ENCODE results near the gene VWA5A. TPM values are rescaled to one million over a fixed set of nuclear protein-coding genes. Genes with fewer than 3 reads are reported as not detected.

The VWA5A gene
- total RNA-seq (2014; rRNA removed; shearing (Covaris generic)), result 0.38 and 0.44 TPM in 2 replicates
- 1.8 and 2.1 TPM in 2 replicates for total RNA-seq (2022)
- percentile 19 among the genes with signal in this experiment for Bru-seq, nascent RNA
- percentile 17 among the genes with signal in this experiment for BruChase-seq, experiment 1, labeled RNA remaining after a 6-hour chase
- percentile 19 among the genes with signal in this experiment for BruChase-seq, experiment 2, labeled RNA remaining after a 2-hour chase
- long read RNA-seq, partial matches to known transcripts, result 0 of 5 reads
- long read RNA-seq, other reads (novel, unspliced or antisense), result 0 of 5 reads

DNA sequence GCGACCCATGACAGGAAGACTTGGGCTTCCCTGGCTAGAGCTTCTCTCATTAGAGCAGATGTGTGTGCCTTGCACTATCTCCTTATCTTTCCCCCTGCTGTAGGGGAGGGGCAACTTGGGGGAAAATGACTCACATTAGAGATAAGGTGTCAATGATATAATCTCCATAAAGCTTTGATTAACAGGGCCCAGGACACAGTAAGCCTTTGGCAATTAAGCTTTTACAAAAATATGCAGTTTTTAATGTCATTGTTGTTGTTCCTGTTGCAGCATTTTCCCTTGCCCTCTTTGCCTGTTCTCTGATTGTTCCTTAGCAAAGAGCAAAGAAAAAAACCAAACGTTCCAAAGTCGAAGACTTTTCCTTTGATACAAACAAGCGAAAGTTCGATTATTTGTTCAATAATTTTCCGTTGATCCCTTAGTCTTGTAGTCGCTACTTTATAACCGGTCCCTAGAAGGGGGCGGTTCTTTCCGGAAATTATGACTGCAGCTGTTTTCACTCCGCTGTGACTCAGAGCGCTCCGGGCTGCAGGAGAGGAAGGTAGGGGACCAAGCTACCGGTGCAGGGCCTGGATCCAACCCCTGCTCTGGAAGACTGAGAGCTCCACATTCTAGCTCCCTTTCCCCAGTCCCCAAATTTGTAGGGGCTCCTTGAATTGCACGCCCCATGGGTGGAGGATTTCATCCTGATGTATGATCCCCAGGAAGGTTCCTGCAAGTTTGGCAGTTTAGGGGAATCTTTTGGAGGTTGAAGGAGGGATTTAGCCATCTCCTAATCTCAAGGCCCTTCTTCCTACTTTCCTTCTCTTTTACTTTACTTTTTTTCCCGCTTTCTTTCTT is at the start of gene VWA5A:
VWA5A (plus strand) TSS at position 509 of the 840 bp plus-strand sequence. CDS start 2,062 bp downstream, outside the sequence.
- no peak within 1 kb of the TSS for H3K27ac ChIP-seq (ENCODE audit: low read depth, low read length, poor library complexity, severe bottlenecking)
- CTCF ChIA-PET (ENCODE audit: unreplicated experiment), result no interaction called here
- peak within 1 kb of the TSS; percentile 65 for H3K4me2 ChIP-seq (ENCODE audit: low read length)
- POLR2A ChIA-PET, result no interaction called here
- H2AFZ ChIP-seq (ENCODE audit: low read length), result peak within 1 kb of the TSS; percentile 68; the same call in 1 of the 2 replicates
- no peaks in the 10 kb centered on the region for H3K36me3 ChIP-seq (ENCODE audit: insufficient read depth, low read length)
- BruUV-seq (replicated peaks), result no TSS peak
- H3K9me3 ChIP-seq (ENCODE audit: low read length), result no peaks in the 10 kb centered on the region
- no peak for TF ChIP-seq EZH2phosphoT487 (IDR thresholded peaks at IDR 0.05; ENCODE audit: borderline replicate concordance, low read depth, low read length)
- TF ChIP-seq, protein P1, sequence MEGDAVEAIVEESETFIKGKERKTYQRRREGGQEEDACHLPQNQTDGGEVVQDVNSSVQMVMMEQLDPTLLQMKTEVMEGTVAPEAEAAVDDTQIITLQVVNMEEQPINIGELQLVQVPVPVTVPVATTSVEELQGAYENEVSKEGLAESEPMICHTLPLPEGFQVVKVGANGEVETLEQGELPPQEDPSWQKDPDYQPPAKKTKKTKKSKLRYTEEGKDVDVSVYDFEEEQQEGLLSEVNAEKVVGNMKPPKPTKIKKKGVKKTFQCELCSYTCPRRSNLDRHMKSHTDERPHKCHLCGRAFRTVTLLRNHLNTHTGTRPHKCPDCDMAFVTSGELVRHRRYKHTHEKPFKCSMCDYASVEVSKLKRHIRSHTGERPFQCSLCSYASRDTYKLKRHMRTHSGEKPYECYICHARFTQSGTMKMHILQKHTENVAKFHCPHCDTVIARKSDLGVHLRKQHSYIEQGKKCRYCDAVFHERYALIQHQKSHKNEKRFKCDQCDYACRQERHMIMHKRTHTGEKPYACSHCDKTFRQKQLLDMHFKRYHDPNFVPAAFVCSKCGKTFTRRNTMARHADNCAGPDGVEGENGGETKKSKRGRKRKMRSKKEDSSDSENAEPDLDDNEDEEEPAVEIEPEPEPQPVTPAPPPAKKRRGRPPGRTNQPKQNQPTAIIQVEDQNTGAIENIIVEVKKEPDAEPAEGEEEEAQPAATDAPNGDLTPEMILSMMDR (conservative IDR thresholded peaks at IDR 0.05; ENCODE audit: low read length), result no peak
- H4K20me1 ChIP-seq (ENCODE audit: insufficient read depth, low read length), result no peaks in the 10 kb centered on the region
- H3K79me2 ChIP-seq (ENCODE audit: insufficient read depth, low read depth, low read length), result no peaks in the 10 kb centered on the region
- intact Hi-C loops (cut with micrococcal nuclease; ENCODE audit: unreplicated experiment), result no loop called here
- H3K4me3 ChIP-seq (ENCODE audit: low read depth, low read length, poor library complexity, severe bottlenecking), result peak within 1 kb of the TSS; percentile 57
- peaks cover 3% of the 10 kb centered on the region for H3K4me1 ChIP-seq (ENCODE audit: insufficient read depth, low read length, poor library complexity, severe bottlenecking)
- H3K9me2 ChIP-seq (ENCODE audit: insufficient read depth, low read length), result no peaks in the 10 kb centered on the region
- peak; percentile 61 for DNase-seq (ENCODE audit: low spot score)

DNA sequence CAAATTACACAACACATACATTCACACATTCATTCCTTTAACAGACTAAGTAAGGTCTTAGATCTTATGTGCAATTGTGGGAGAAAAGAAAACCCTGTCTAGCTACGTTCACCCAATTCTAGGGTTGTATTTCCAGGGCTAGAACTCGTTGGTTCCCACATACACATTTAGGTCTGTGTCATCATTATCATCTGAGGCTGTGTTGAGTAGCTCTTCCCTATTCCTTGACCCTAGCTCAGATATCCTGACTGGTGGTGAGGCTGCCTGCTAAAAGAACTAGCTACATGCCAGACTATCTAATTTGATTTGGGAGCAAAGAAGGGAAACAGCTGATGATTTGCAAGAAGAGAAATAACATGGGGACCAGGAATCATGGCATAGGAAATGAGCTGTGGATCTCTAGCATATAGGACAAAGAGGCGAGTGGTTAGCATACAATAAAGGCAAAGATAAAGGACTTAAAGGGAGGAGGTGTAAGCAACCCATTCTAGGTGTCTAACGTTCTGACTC is 46.6 kb upstream of the VWA5A start:
- H3K4me2 ChIP-seq (ENCODE audit: low read length), result no peak overlapping the region
- H3K4me1 ChIP-seq (ENCODE audit: insufficient read depth, low read length, poor library complexity, severe bottlenecking), result peaks cover 21% of the 10 kb centered on the region
- H2AFZ ChIP-seq (ENCODE audit: low read length), result no peak overlapping the region
- no peak for DNase-seq (ENCODE audit: low spot score)
- no TSS peak for BruUV-seq (replicated peaks)
- intact Hi-C loops (cut with micrococcal nuclease; ENCODE audit: unreplicated experiment), result no loop called here
- no peak overlapping the region for H3K4me3 ChIP-seq (ENCODE audit: low read depth, low read length, poor library complexity, severe bottlenecking)
- TF ChIP-seq EZH2phosphoT487 (IDR thresholded peaks at IDR 0.05; ENCODE audit: borderline replicate concordance, low read depth, low read length), result no peak
- TF ChIP-seq, protein P1 (conservative IDR thresholded peaks at IDR 0.05; ENCODE audit: low read length), result no peak
- H3K79me2 ChIP-seq (ENCODE audit: insufficient read depth, low read depth, low read length), result no peaks in the 10 kb centered on the region
- no peaks in the 10 kb centered on the region for H3K9me2 ChIP-seq (ENCODE audit: insufficient read depth, low read length)
- ChIA-PET CTCF (ENCODE audit: unreplicated experiment) (interaction anchor here (0.5 to 0.8 kb wide), 2 partner anchors 126 to 542 kb away, joined by 4 to 5 read pairs; no protein-coding TSS in a partner anchor), POLR2A (interaction anchor here (1.1 to 1.5 kb wide), 2 partner anchors 15 to 28 kb away, joined by 3 read pairs; partner anchors contain the start of gene OR10G7)
- no peaks in the 10 kb centered on the region for H3K9me3 ChIP-seq (ENCODE audit: low read length)
- no peaks in the 10 kb centered on the region for H3K36me3 ChIP-seq (ENCODE audit: insufficient read depth, low read length)
- H3K27ac ChIP-seq (ENCODE audit: low read depth, low read length, poor library complexity, severe bottlenecking), result no peak overlapping the region
- no peaks in the 10 kb centered on the region for H4K20me1 ChIP-seq (ENCODE audit: insufficient read depth, low read length)
